Loucy (cell line): ENCODE data around the gene MNS1.
"Not testable (repeated sequence)": the region's sequence is repeated elsewhere in the genome, so short reads cannot be mapped to it uniquely, and the experiment has no call there.

ENCODE experiments used
- H2AFZ ChIP-seq: fragments of 200-600 bp; sonication (generic); 2 replicates; pipeline ENCODE4 v1.6.0; 2016; ENCODE audit warnings: antibody characterized with exemption, mild to moderate bottlenecking, low read length, moderate library complexity
- H3F3A ChIP-seq: fragments of 200-600 bp; 2 replicates; pipeline ENCODE4 v1.6.0; 2016; ENCODE audit warnings: antibody characterized with exemption, low read depth, mild to moderate bottlenecking
- H3K27me3 ChIP-seq: fragments of 200-600 bp; sonication (generic); 2 replicates; pipeline ENCODE4 v1.6.1; 2014; ENCODE audit warnings: low read length, mild to moderate bottlenecking; ENCODE audit not compliant: insufficient read depth, poor library complexity, severe bottlenecking
- H3K36me3 ChIP-seq: fragments of 200-600 bp; sonication (generic); 2 replicates; pipeline ENCODE4 v1.6.1; 2016; ENCODE audit warnings: low read length; ENCODE audit not compliant: insufficient read depth
- H3K4me1 ChIP-seq: fragments of 200-600 bp; sonication (generic); 2 replicates; pipeline ENCODE4 v1.5.1; 2014; ENCODE audit warnings: low read length, mild to moderate bottlenecking; ENCODE audit not compliant: insufficient read depth, poor library complexity, severe bottlenecking
- H3K4me2 ChIP-seq: fragments of 200-600 bp; sonication (generic); 2 replicates; pipeline ENCODE4 v1.6.0; 2014; ENCODE audit warnings: antibody characterized with exemption, low read length, low read depth, mild to moderate bottlenecking; ENCODE audit not compliant: poor library complexity, severe bottlenecking
- H3K4me3 ChIP-seq: fragments of 200-600 bp; sonication (generic); 2 replicates; pipeline ENCODE4 v1.5.1; 2014; ENCODE audit warnings: low read length, mild to moderate bottlenecking, mixed read lengths; ENCODE audit not compliant: poor library complexity, severe bottlenecking
- H3K79me2 ChIP-seq: fragments of 200-600 bp; sonication (generic); 2 replicates; pipeline ENCODE4 v1.6.1; 2014; ENCODE audit warnings: low read length; ENCODE audit not compliant: insufficient read depth
- H3K9ac ChIP-seq: fragments of 200-600 bp; sonication (generic); 2 replicates; pipeline ENCODE4 v1.6.0; 2014; ENCODE audit warnings: mild to moderate bottlenecking, low read depth, low read length, moderate library complexity; ENCODE audit not compliant: poor library complexity, severe bottlenecking
- H3K9me2 ChIP-seq: fragments of 200-600 bp; sonication (generic); replicated peaks from 2 replicates; pipeline ENCODE4 v1.6.1; 2016; ENCODE audit warnings: low read depth, low read length, mixed read lengths
- H3K9me3 ChIP-seq: fragments of 200-600 bp; sonication (generic); 2 replicates; pipeline ENCODE4 v1.6.1; 2014; ENCODE audit warnings: mild to moderate bottlenecking, antibody characterized with exemption, low read length, low read depth; ENCODE audit not compliant: insufficient read depth
- H4K20me1 ChIP-seq: fragments of 200-600 bp; sonication (generic); 2 replicates; pipeline ENCODE4 v1.6.0; 2014; ENCODE audit warnings: antibody characterized with exemption, low read length, mild to moderate bottlenecking; ENCODE audit not compliant: insufficient read depth, poor library complexity, severe bottlenecking
- EZH2phosphoT487 ChIP-seq: fragments of 200-600 bp; IDR thresholded peaks from 2 replicates; pipeline ENCODE4 v1.6.1; 2018; ENCODE audit warnings: antibody characterized with exemption, mild to moderate bottlenecking, moderate library complexity, borderline replicate concordance
- TF ChIP-seq, protein P1 (sequence below): fragments of 200-600 bp; sonication (generic); conservative IDR thresholded peaks from 2 replicates; pipeline ENCODE4 v1.5.1; 2014; ENCODE audit warnings: mild to moderate bottlenecking, antibody characterized with exemption, low read length

MNS1 gene

DNA sequence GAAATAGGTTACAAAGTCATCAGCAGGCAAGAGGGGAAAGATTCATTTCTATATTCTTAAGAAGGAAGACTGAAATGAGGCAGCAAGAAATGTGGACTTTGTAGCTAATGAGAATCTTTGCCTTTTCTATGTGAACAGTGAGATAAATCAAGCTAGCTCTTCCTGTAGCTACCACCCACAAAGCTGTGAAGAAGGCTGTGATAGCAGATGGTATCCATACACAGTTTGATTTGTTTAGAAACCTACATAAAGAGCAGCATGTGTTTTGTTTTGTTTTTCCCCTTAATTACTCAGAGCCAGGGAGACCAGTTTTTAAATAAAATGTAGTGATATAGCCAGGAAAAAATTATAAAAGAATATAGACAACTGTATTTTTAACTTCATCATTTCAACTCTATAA, 54.2 kb downstream of the MNS1 start:
- H3K4me3 ChIP-seq = no peak overlapping the region
- no peaks in the 10 kb centered on the region for H3K79me2 ChIP-seq
- H4K20me1 ChIP-seq = no peaks in the 10 kb centered on the region
- H3K36me3 ChIP-seq = no peaks in the 10 kb centered on the region
- no peak for TF ChIP-seq EZH2phosphoT487
- TF ChIP-seq, protein P1, sequence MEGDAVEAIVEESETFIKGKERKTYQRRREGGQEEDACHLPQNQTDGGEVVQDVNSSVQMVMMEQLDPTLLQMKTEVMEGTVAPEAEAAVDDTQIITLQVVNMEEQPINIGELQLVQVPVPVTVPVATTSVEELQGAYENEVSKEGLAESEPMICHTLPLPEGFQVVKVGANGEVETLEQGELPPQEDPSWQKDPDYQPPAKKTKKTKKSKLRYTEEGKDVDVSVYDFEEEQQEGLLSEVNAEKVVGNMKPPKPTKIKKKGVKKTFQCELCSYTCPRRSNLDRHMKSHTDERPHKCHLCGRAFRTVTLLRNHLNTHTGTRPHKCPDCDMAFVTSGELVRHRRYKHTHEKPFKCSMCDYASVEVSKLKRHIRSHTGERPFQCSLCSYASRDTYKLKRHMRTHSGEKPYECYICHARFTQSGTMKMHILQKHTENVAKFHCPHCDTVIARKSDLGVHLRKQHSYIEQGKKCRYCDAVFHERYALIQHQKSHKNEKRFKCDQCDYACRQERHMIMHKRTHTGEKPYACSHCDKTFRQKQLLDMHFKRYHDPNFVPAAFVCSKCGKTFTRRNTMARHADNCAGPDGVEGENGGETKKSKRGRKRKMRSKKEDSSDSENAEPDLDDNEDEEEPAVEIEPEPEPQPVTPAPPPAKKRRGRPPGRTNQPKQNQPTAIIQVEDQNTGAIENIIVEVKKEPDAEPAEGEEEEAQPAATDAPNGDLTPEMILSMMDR = no peak
- H3K9me3 ChIP-seq = no peaks in the 10 kb centered on the region
- no peak overlapping the region for H2AFZ ChIP-seq
- H3K9me2 ChIP-seq = no peaks in the 10 kb centered on the region
- H3K4me2 ChIP-seq = no peak overlapping the region
- no peaks in the 10 kb centered on the region; the same call in 1 of the 2 replicates for H3F3A ChIP-seq
- no peaks in the 10 kb centered on the region for H3K27me3 ChIP-seq
- no peaks in the 10 kb centered on the region for H3K4me1 ChIP-seq
- no peak overlapping the region for H3K9ac ChIP-seq

DNA sequence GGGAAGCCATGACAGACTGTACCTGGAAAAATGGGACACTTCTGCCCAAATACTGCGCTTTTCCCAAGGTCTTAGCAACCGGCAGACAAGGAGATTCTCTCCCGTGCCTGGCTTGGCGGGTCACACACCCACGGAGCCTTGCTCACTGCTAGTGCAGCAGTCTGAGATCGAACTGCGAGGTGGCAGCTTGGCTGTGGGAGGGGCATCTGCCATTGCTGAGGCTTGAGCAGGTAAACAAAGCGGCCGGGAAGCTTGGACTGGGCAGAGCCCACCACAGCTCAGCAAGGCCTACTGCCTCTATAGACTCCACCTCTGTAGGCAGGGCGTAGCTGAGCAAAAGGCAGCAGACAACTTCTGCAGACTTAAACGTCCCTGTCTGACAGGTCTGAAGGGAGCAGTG, 65.7 kb downstream of the MNS1 start:
- H3K4me2 ChIP-seq, H3K4me3 ChIP-seq, H2AFZ ChIP-seq, H3F3A ChIP-seq, H3K9ac ChIP-seq, H3K79me2 ChIP-seq, H3K4me1 ChIP-seq, H3K27me3 ChIP-seq, H3K9me3 ChIP-seq, H4K20me1 ChIP-seq, H3K9me2 ChIP-seq, H3K36me3 ChIP-seq: not testable (repeated sequence)

DNA sequence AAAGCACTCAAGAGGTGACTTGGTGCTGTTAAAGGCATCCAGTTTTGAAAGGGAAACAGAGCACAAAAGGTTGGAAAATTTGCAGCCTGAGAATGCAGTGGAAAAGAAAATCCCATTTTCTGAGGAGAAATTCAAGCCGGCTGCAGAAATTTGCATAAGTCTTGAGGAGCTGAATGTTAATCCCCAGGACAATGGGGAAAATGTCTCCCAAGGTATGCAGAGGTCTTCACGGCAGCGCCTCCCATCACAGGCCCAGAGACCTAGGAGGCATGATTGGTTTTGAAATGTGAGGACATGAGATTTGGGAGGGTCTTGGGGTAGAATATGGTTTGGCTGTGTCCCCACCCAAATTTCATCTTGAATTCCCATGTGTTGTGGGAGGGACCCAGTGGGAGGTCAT, 67.6 kb downstream of the MNS1 start:
- not testable (repeated sequence) for H3F3A ChIP-seq, H3K27me3 ChIP-seq, H2AFZ ChIP-seq, H3K4me2 ChIP-seq, H4K20me1 ChIP-seq, H3K79me2 ChIP-seq, H3K4me3 ChIP-seq, H3K4me1 ChIP-seq, H3K9me3 ChIP-seq, H3K9ac ChIP-seq, H3K9me2 ChIP-seq, H3K36me3 ChIP-seq

DNA sequence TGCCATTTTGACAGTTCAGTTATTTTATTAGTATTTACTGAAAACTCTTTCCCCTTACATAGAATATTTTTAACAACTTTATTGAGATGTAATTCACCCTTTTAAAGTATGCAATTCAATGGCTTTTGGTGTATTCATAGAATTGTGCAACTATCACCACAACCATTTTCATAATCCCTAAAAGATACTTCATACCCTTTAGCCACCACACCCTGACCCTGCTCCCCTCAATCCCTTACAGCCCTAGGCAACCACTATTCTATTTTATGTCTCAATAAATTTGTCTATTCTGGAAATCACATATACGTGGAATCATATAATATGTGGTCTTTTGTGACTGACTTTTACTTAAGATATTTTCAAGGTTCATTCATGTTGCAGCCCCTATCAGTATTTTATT, 70.0 kb downstream of the MNS1 start:
- Histone ChIP-seq H3K4me3 (no peak overlapping the region), H3K27me3 (no peaks in the 10 kb centered on the region), H3K9me3 (no peaks in the 10 kb centered on the region), H3K4me1 (no peaks in the 10 kb centered on the region), H3K36me3 (no peaks in the 10 kb centered on the region), H3K9me2 (no peaks in the 10 kb centered on the region), H3F3A (no peaks in the 10 kb centered on the region), H2AFZ (no peak overlapping the region), H3K4me2 (no peak overlapping the region), H3K79me2 (no peaks in the 10 kb centered on the region), H3K9ac (no peak overlapping the region), H4K20me1 (no peaks in the 10 kb centered on the region)
- TF ChIP-seq, protein P1 = no peak
- TF ChIP-seq EZH2phosphoT487 = no peak
